Endothelial cell of umbilical vein (primary cell): ENCODE data around the gene UCN3. TPM values are rescaled to one million over a fixed set of nuclear protein-coding genes. Genes with fewer than 3 reads are reported as not detected.

Experiments used
- BruUV-seq: library from RNA; stranded (reverse); fragments of 400-500 nt; replicated peaks from 2 replicates; lab custom pipeline; 2021; lab: Mats Ljungman, UMichigan
- CTCF ChIA-PET: fragments of 300-600, 350-600 bp; sonication (Branson Sonifier 250); formaldehyde crosslinking; loops from one replicate; lab custom pipeline; 2021; ENCODE audit warnings: antibody characterized with exemption, inconsistent platforms; lab: Charles Lee
- POLR2A ChIA-PET: fragments of 300-600, 350-600 bp; sonication (Branson Sonifier 250); formaldehyde crosslinking; loops from one replicate; lab custom pipeline; 2021; ENCODE audit warnings: antibody characterized with exemption, inconsistent platforms; lab: Charles Lee
- DNase-seq: peaks from one replicate; pipeline ENCODE4 v3.0.0-alpha.2; 2011; ENCODE audit warnings: low read depth, low spot score
- FAIRE-seq: peaks from 2 replicates; lab custom pipeline; 2011; peaks lifted over from hg19 to GRCh38; lab: Jason Lieb, UNC
- H2AFZ ChIP-seq: 2 replicates; pipeline ENCODE4 v1.6.0; 2012; ENCODE audit warnings: low read depth, low read length, control low read depth, inconsistent platforms
- H3K27ac ChIP-seq: 2 replicates; pipeline ENCODE4 v1.5.1; 2011; ENCODE audit warnings: low read depth, mild to moderate bottlenecking, control low read depth, low read length, moderate library complexity; ENCODE audit not compliant: insufficient read depth
- H3K27me3 ChIP-seq, 2 experiments: 2 replicates each; pipeline versions ENCODE4 v1.6.0 to v1.6.1; 2011; ENCODE audit warnings: low read length in 2 of 2, mixed read lengths in 1 of 2; ENCODE audit not compliant: control insufficient read depth in 2 of 2, insufficient read depth in 2 of 2
- H3K36me3 ChIP-seq, 2 experiments: 2 replicates in 1 of 2; 3 replicates in 1 of 2; pipeline ENCODE4 v1.5.1; 2011; ENCODE audit warnings: low read length in 2 of 2, mild to moderate bottlenecking in 1 of 2, moderate library complexity in 1 of 2; ENCODE audit not compliant: control insufficient read depth in 2 of 2, insufficient read depth in 2 of 2; ENCODE audit errors: extremely low read depth in 1 of 2
- H3K4me1 ChIP-seq: 3 replicates; pipeline ENCODE4 v1.5.1; 2011; ENCODE audit warnings: mild to moderate bottlenecking, low read length; ENCODE audit not compliant: control insufficient read depth, insufficient read depth; ENCODE audit errors: extremely low read depth
- H3K4me2 ChIP-seq: 2 replicates; pipeline ENCODE4 v1.6.1; 2011; ENCODE audit warnings: low read length, control low read depth, mixed read lengths; ENCODE audit not compliant: insufficient read depth
- H3K4me3 ChIP-seq, 3 experiments: fragments of 200-600 bp in 1 of 3; sonication (generic), shearing (Covaris generic) in 1 of 3; replicated peaks in 1 of 3; 2 replicates each; pipeline ENCODE4 v1.5.1; 2011 to 2016; ENCODE audit warnings: control low read depth in 3 of 3, low read length in 3 of 3, mild to moderate bottlenecking in 2 of 3, inconsistent platforms in 1 of 3, low read depth in 1 of 3, moderate library complexity in 1 of 3; ENCODE audit not compliant: insufficient read depth in 1 of 3
- H3K79me2 ChIP-seq: 2 replicates; pipeline ENCODE4 v1.6.0; 2012; ENCODE audit warnings: low read length, inconsistent platforms; ENCODE audit not compliant: control insufficient read depth, insufficient read depth
- H3K9ac ChIP-seq: replicated peaks from 2 replicates; pipeline ENCODE3; 2011; ENCODE audit warnings: low read length, control low read depth; ENCODE audit not compliant: insufficient read depth; ENCODE audit errors: extremely low read depth
- H3K9me1 ChIP-seq: replicated peaks from 3 replicates; pipeline ENCODE4 v1.6.0; 2011; ENCODE audit warnings: mild to moderate bottlenecking, low read length; ENCODE audit not compliant: control insufficient read depth, insufficient read depth; ENCODE audit errors: extremely low read depth
- H3K9me3 ChIP-seq: replicated peaks from 2 replicates; pipeline ENCODE4 v1.5.1; 2012; ENCODE audit warnings: low read length, inconsistent platforms; ENCODE audit not compliant: control insufficient read depth, insufficient read depth
- H4K20me1 ChIP-seq: replicated peaks from 2 replicates; pipeline ENCODE3; 2011; ENCODE audit warnings: mild to moderate bottlenecking, low read length; ENCODE audit not compliant: control insufficient read depth, insufficient read depth; ENCODE audit errors: extremely low read depth
- CTCF ChIP-seq, 2 donors: IDR thresholded peaks; 1 replicate in 1 of 2; 2 replicates in 1 of 2; pipeline ENCODE4 v1.5.1; 2011; ENCODE audit warnings: low read length in 2 of 2, mild to moderate bottlenecking in 2 of 2, moderate library complexity in 2 of 2, control low read depth in 1 of 2, inconsistent platforms in 1 of 2, low read depth in 1 of 2; ENCODE audit not compliant: insufficient read depth in 1 of 2; ENCODE audit errors: extremely low read depth in 1 of 2
- EZH2 ChIP-seq: IDR thresholded peaks from 2 replicates; pipeline ENCODE4 v1.6.1; 2012; ENCODE audit warnings: borderline replicate concordance, low read depth, mild to moderate bottlenecking, moderate library complexity, low read length, inconsistent platforms; ENCODE audit not compliant: severe bottlenecking
- FOS ChIP-seq: IDR thresholded peaks from 2 replicates; pipeline ENCODE4 v1.6.1; 2011; ENCODE audit warnings: mild to moderate bottlenecking, low read length, moderate library complexity, borderline replicate concordance; ENCODE audit not compliant: insufficient read depth
- GATA2 ChIP-seq: IDR thresholded peaks from 2 replicates; pipeline ENCODE4 v1.7.0; 2011; ENCODE audit warnings: low read depth, mild to moderate bottlenecking, moderate library complexity, mixed read lengths, low read length; ENCODE audit not compliant: insufficient read length, insufficient read depth
- JUN ChIP-seq: IDR thresholded peaks from 2 replicates; pipeline ENCODE4 v1.6.1; 2011; ENCODE audit warnings: borderline replicate concordance, low read depth; ENCODE audit not compliant: insufficient read length, insufficient read depth
- MAX ChIP-seq: IDR thresholded peaks from 2 replicates; pipeline ENCODE4 v1.6.1; 2011; ENCODE audit not compliant: insufficient read depth, insufficient read length
- MYC ChIP-seq: IDR thresholded peaks from one replicate; pipeline ENCODE4 v1.6.1; 2011; ENCODE audit warnings: mild to moderate bottlenecking, low read depth, low read length
- POLR2A ChIP-seq: IDR thresholded peaks from 2 replicates; pipeline ENCODE4 v1.6.1; 2012; ENCODE audit warnings: low read depth, mild to moderate bottlenecking, control low read depth, low read length
- POLR2AphosphoS5 ChIP-seq: IDR thresholded peaks from 2 replicates; pipeline ENCODE4 v1.6.1; 2012; ENCODE audit warnings: low read depth, mild to moderate bottlenecking, control low read depth, low read length, moderate library complexity; ENCODE audit not compliant: insufficient read depth
- dilution Hi-C: fragments of 300-500 bp; cut with MboI; formaldehyde crosslinking; loops from one replicate; pipeline ENCODE4 v1.15.0; 2019; ENCODE audit warnings: low sequenced_read_pairs; ENCODE audit not compliant: extremely low pct_ligation_motif_present
- intact Hi-C: fragments of 100-400 bp; cut with micrococcal nuclease; formaldehyde crosslinking; loops from one replicate; pipeline ENCODE4 v1.10.0; 2022
- polyA plus RNA-seq, 4 experiments: library from polyadenylated mRNA; depleted of rRNA in 3 of 4; stranded (reverse) in 3 of 4; unstranded in 1 of 4; fragments of >200 nt; gene quantifications; 2 replicates each; pipeline versions ENCODE4 v1.2.1 to v1.2.3, GENCODE V29; 2011 to 2012; ENCODE audit warnings: missing spikeins in 1 of 4
- total RNA-seq: library from RNA; stranded (reverse); gene quantifications from 2 replicates; pipeline ENCODE4 v1.2.3, GENCODE V29; 2021

The UCN3 gene
- total and polyA plus RNA-seq, 2 donors (not counting 3 experiments of a cell fraction or from before 2014, with no cell fraction given) = not detected

- Histone ChIP-seq H3K27me3 (no peaks in the 10 kb centered on the region), H3K4me1 (peaks cover 14% of the 10 kb centered on the region), H3K9me3 (no peaks in the 10 kb centered on the region), H3K36me3 (no peaks in the 10 kb centered on the region), H4K20me1 (no peaks in the 10 kb centered on the region), H3K9me1 (no peaks in the 10 kb centered on the region), H3K4me3 (no peak overlapping the region), H3K9ac (no peak overlapping the region), H3K27ac (no peak overlapping the region), H3K79me2 (peaks cover 76% of the 10 kb centered on the region), H3K4me2 (peak overlapping the region; percentile 62), H2AFZ (no peak overlapping the region)
- intact Hi-C loops = no loop called here
- peak; percentile 55 for DNase-seq
- dilution Hi-C loops = no loop called here
- TF ChIP-seq POLR2A = no peak
- TF ChIP-seq GATA2 = no peak
- TF ChIP-seq POLR2AphosphoS5 = no peak
- no peak for TF ChIP-seq MAX
- no peak for TF ChIP-seq MYC
- no peak for TF ChIP-seq CTCF (IDR thresholded peaks at IDR 0.05; ENCODE audit: extremely low read depth in 1 of 2, insufficient read depth in 1 of 2, low read depth in 1 of 2, low read length in 2 of 2)
- TF ChIP-seq JUN = no peak
- no peak for TF ChIP-seq FOS
- TF ChIP-seq EZH2 = no peak
- ChIA-PET POLR2A (no interaction called here), CTCF (interaction anchor here (0.7 to 4.3 kb wide), 8 partner anchors 9 to 609 kb away, joined by 3 to 39 read pairs (median 4); partner anchors contain the start of gene NET1)
- BruUV-seq = no TSS peak
- no peak for FAIRE-seq
Measured at GRCh38 chr10:5423771-5424170, 59.0 kb downstream of the UCN3 start.

Other genes starting within 250 kb of the UCN3 start
- gene AKR1C8, start 179.8 kb upstream of the UCN3 start, total RNA-seq = not detected in 2 replicates
- not detected in 2 replicates for gene AKR1C8, start 179.8 kb upstream of the UCN3 start, polyA plus RNA-seq
- not detected in 2 replicates for gene AKR1C4, start 168.1 kb upstream of the UCN3 start, total RNA-seq
- gene AKR1C4, start 168.1 kb upstream of the UCN3 start, polyA plus RNA-seq = not detected in 2 replicates
- not detected in 2 replicates for gene TUBAL3, start 39.9 kb downstream of the UCN3 start, total RNA-seq
- not detected in 2 replicates for gene TUBAL3, start 39.9 kb downstream of the UCN3 start, polyA plus RNA-seq
- gene NET1, start 47.6 kb downstream of the UCN3 start, total RNA-seq = 40.2 and 46.3 TPM in 2 replicates
- 12.3 and 14.4 TPM in 2 replicates for gene NET1, start 47.6 kb downstream of the UCN3 start, polyA plus RNA-seq
- not detected in 2 replicates for gene CALML5, start 134.6 kb downstream of the UCN3 start, total RNA-seq
- not detected in 2 replicates for gene CALML5, start 134.6 kb downstream of the UCN3 start, polyA plus RNA-seq
- gene CALML3, start 160.0 kb downstream of the UCN3 start, total RNA-seq = not detected in 2 replicates
- not detected in 2 replicates for gene CALML3, start 160.0 kb downstream of the UCN3 start, polyA plus RNA-seq